Left ventricle myocardium inferior (tissue), 1 donor: ENCODE measurements around the gene ACOXL. TPM values are rescaled to one million over a fixed set of nuclear protein-coding genes. Genes with fewer than 3 reads are reported as not detected.

Experiments used
- DNase-seq: peaks from one replicate; pipeline ENCODE4 v3.0.0-alpha.2; 2020
- H3K27ac ChIP-seq: fragments of 200-600 bp; replicated peaks from 2 replicates; pipeline ENCODE4 v1.8.0; 2021
- H3K27me3 ChIP-seq: fragments of 200-600 bp; 2 replicates; pipeline ENCODE4 v1.8.0; 2021; ENCODE audit warnings: low read depth
- H3K36me3 ChIP-seq: fragments of 200-600 bp; 2 replicates; pipeline ENCODE4 v1.8.0; 2021
- H3K4me1 ChIP-seq: fragments of 200-600 bp; 2 replicates; pipeline ENCODE4 v1.8.0; 2021
- H3K4me3 ChIP-seq: fragments of 200-600 bp; 2 replicates; pipeline ENCODE4 v1.8.0; 2021; ENCODE audit warnings: mild to moderate bottlenecking, moderate library complexity
- H3K9me3 ChIP-seq: fragments of 200-600 bp; replicated peaks from 2 replicates; pipeline ENCODE4 v1.8.0; 2021
- CTCF ChIP-seq: fragments of 200-600 bp; IDR thresholded peaks from 2 replicates; pipeline ENCODE4 v1.8.0; 2021; ENCODE audit warnings: antibody characterized with exemption, mild to moderate bottlenecking, borderline replicate concordance
- intact Hi-C: fragments of 100-400 bp; cut with micrococcal nuclease; formaldehyde crosslinking; loops from one replicate; pipeline ENCODE4 v1.11.0; 2022
- total RNA-seq: library from RNA; stranded (reverse); fragmentation: NEBNext Ultra II Directional; extraction: Animal tissue kit (Norgen Biotek cat#: 25700); gene quantifications from one replicate; pipeline ENCODE4 v1.2.1, GENCODE V29; 2021
- donor health status: DM: no; HTN: yes; CAD: no; lungs with severe emphysema.

Gene ACOXL
- total RNA-seq, 1 donor from 2014 or later, result not detected

GRCh38 chr2:111108745-111109271 is 376.4 kb downstream of the ACOXL start:
- no peak for TF ChIP-seq CTCF
- intact Hi-C loops, result no loop called here
- H3K9me3 ChIP-seq, result no peaks in the 10 kb centered on the region
- no peaks in the 10 kb centered on the region for H3K36me3 ChIP-seq
- H3K27ac ChIP-seq, result no peak overlapping the region
- no peak overlapping the region for H3K4me3 ChIP-seq
- peaks cover 41% of the 10 kb centered on the region for H3K27me3 ChIP-seq
- H3K4me1 ChIP-seq, result no peaks in the 10 kb centered on the region
- DNase-seq, result no peak

GRCh38 chr2:111111101-111111755 is 378.9 kb downstream of the ACOXL start:
- no peak for TF ChIP-seq CTCF
- no peak overlapping the region for H3K4me3 ChIP-seq
- no peaks in the 10 kb centered on the region for H3K36me3 ChIP-seq
- no peak for DNase-seq
- H3K4me1 ChIP-seq, result no peaks in the 10 kb centered on the region
- H3K9me3 ChIP-seq, result no peaks in the 10 kb centered on the region
- no peak overlapping the region for H3K27ac ChIP-seq
- H3K27me3 ChIP-seq, result peaks cover 64% of the 10 kb centered on the region
- intact Hi-C loops, result no loop called here

GRCh38 chr2:111113838-111114237 is 381.5 kb downstream of the ACOXL start:
- Histone ChIP-seq H3K9me3 (no peaks in the 10 kb centered on the region), H3K4me1 (peaks cover 23% of the 10 kb centered on the region), H3K4me3 (no peak overlapping the region), H3K27ac (no peak overlapping the region), H3K27me3 (peaks cover 75% of the 10 kb centered on the region), H3K36me3 (no peaks in the 10 kb centered on the region)
- DNase-seq, result no peak
- no peak for TF ChIP-seq CTCF
- intact Hi-C loops, result no loop called here

- Histone ChIP-seq H3K27ac (no peak overlapping the region), H3K4me3 (no peak overlapping the region), H3K9me3 (no peaks in the 10 kb centered on the region), H3K36me3 (no peaks in the 10 kb centered on the region), H3K27me3 (peaks cover 76% of the 10 kb centered on the region), H3K4me1 (peaks cover 44% of the 10 kb centered on the region)
- no peak for TF ChIP-seq CTCF
- no peak for DNase-seq
- intact Hi-C loops, result no loop called here
Measured at GRCh38 chr2:111116011-111116746, 383.8 kb downstream of the ACOXL start.

GRCh38 chr2:111116843-111117597 is 384.6 kb downstream of the ACOXL start:
- H3K9me3 ChIP-seq, result no peaks in the 10 kb centered on the region
- H3K36me3 ChIP-seq, result no peaks in the 10 kb centered on the region
- peaks cover 52% of the 10 kb centered on the region for H3K4me1 ChIP-seq
- TF ChIP-seq CTCF, result peak; percentile 95
- H3K4me3 ChIP-seq, result peak overlapping the region; percentile 92
- peak; percentile 67 for DNase-seq
- intact Hi-C loops, result no loop called here
- peaks cover 67% of the 10 kb centered on the region for H3K27me3 ChIP-seq
- H3K27ac ChIP-seq, result no peak overlapping the region
